ENCODE data around the gene LDLRAP1.

GRCh38 chr1:25550155-25550506 lies 6.7 kb downstream of the LDLRAP1 start:
- TF ChIP-seq CTCF (IDR thresholded peaks at IDR 0.05; ENCODE audit: low read depth, low read length) (no peak), EZH2phosphoT487 (IDR thresholded peaks at IDR 0.05; ENCODE audit: low read depth) (no peak)

Measured in OCI-LY3 (cell line).